HEK293 (cell line): ENCODE results near the gene CCDC150.

Source experiments
- CTCF ChIA-PET: fragments of 350-600 bp; formaldehyde crosslinking; extraction: SDS; loops from one replicate; lab custom pipeline; 2021; ENCODE audit warnings: antibody characterized with exemption; lab: Yijun Ruan, JAX
- POLR2A ChIA-PET: fragments of 300-600 bp; formaldehyde crosslinking; extraction: SDS; loops from one replicate; lab custom pipeline; 2020; ENCODE audit warnings: antibody characterized with exemption, inconsistent platforms; lab: Yijun Ruan, JAX
- H3K27ac ChIP-seq: fragments of 200-500 bp; sonication (Bioruptor generic); 2 replicates; pipeline ENCODE4 v1.5.1; 2014; ENCODE audit warnings: low read depth, low read length, control low read depth, inconsistent platforms; ENCODE audit errors: extremely low read depth
- H3K36me3 ChIP-seq, 2 experiments: fragments of 200-500 bp in 1 of 2; sonication (Bioruptor generic) in 1 of 2; 1 replicate in 1 of 2; 2 replicates in 1 of 2; pipeline ENCODE4 v1.5.1; 2014 to 2017; ENCODE audit warnings: inconsistent platforms in 2 of 2, low read length in 2 of 2; ENCODE audit not compliant: control insufficient read depth in 2 of 2, insufficient read depth in 1 of 2
- H3K4me1 ChIP-seq: fragments of 200-500 bp; sonication (Bioruptor generic); 2 replicates; pipeline ENCODE4 v1.5.1; 2014; ENCODE audit warnings: mild to moderate bottlenecking, low read length, inconsistent platforms; ENCODE audit not compliant: control insufficient read depth, insufficient read depth
- H3K4me3 ChIP-seq: 2 replicates; pipeline ENCODE4 v1.5.1; 2011; ENCODE audit warnings: low read depth, mild to moderate bottlenecking, control low read depth, low read length, moderate library complexity
- H3K9me3 ChIP-seq: fragments of 200-500 bp; sonication (Bioruptor generic); 2 replicates; pipeline ENCODE4 v1.5.1; 2014; ENCODE audit warnings: low read depth, low read length, inconsistent platforms; ENCODE audit not compliant: control insufficient read depth, insufficient read depth
- HOXD13 ChIP-seq: sonication (generic); formaldehyde crosslinking; IDR thresholded peaks from 2 replicates; pipeline ENCODE4 v1.8.0; 2022; ENCODE audit warnings: missing genetic modification reagents, borderline replicate concordance
- IKZF3 ChIP-seq: fragments of 450-650 bp; IDR thresholded peaks from 2 replicates; pipeline ENCODE4 v1.5.0; 2018; ENCODE audit warnings: missing biosample characterization, mild to moderate bottlenecking, missing genetic modification characterization, moderate library complexity
- WT1 ChIP-seq: fragments of 450-650 bp; formaldehyde crosslinking; IDR thresholded peaks from 2 replicates; pipeline ENCODE4 v1.5.1; 2016; ENCODE audit warnings: missing biosample characterization, missing genetic modification characterization
- ZBTB1 ChIP-seq: fragments of 450-650 bp; formaldehyde crosslinking; IDR thresholded peaks from 2 replicates; pipeline ENCODE4 v1.5.1; 2016; ENCODE audit warnings: missing biosample characterization, missing genetic modification characterization
- ZBTB17 ChIP-seq: fragments of 450-650 bp; formaldehyde crosslinking; IDR thresholded peaks from 2 replicates; pipeline ENCODE4 v1.5.1; 2016; ENCODE audit warnings: missing biosample characterization, missing genetic modification characterization
- ZFP69B ChIP-seq: fragments of 450-650 bp; formaldehyde crosslinking; IDR thresholded peaks from 2 replicates; pipeline ENCODE4 v1.5.1; 2016; ENCODE audit warnings: missing biosample characterization, missing genetic modification characterization
- ZNF175 ChIP-seq: fragments of 450-650 bp; formaldehyde crosslinking; IDR thresholded peaks from 2 replicates; pipeline ENCODE4 v1.5.1; 2016; ENCODE audit warnings: missing biosample characterization, missing genetic modification characterization
- ZNF23 ChIP-seq: fragments of 450-650 bp; formaldehyde crosslinking; IDR thresholded peaks from 2 replicates; pipeline ENCODE4 v1.5.1; 2016; ENCODE audit warnings: missing biosample characterization, missing genetic modification characterization, borderline replicate concordance
- ZNF302 ChIP-seq: fragments of 450-650 bp; formaldehyde crosslinking; IDR thresholded peaks from 2 replicates; pipeline ENCODE4 v1.5.1; 2016; ENCODE audit warnings: missing biosample characterization, missing genetic modification characterization, low read depth
- ZNF394 ChIP-seq: fragments of 450-650 bp; formaldehyde crosslinking; IDR thresholded peaks from 2 replicates; pipeline ENCODE4 v1.5.1; 2016; ENCODE audit warnings: missing biosample characterization, missing genetic modification characterization, mild to moderate bottlenecking, moderate library complexity, borderline replicate concordance
- ZNF433 ChIP-seq: fragments of 450-650 bp; formaldehyde crosslinking; IDR thresholded peaks from 2 replicates; pipeline ENCODE4 v1.5.1; 2016; ENCODE audit warnings: missing biosample characterization, missing genetic modification characterization, low read depth
- ZNF48 ChIP-seq: fragments of 450-650 bp; formaldehyde crosslinking; IDR thresholded peaks from 2 replicates; pipeline ENCODE4 v1.5.1; 2016; ENCODE audit warnings: missing biosample characterization, missing genetic modification characterization
- ZNF701 ChIP-seq: fragments of 450-650 bp; formaldehyde crosslinking; IDR thresholded peaks from 2 replicates; pipeline ENCODE4 v1.5.1; 2016; ENCODE audit warnings: missing biosample characterization, missing genetic modification characterization
- ZNF747 ChIP-seq: fragments of 450-650 bp; formaldehyde crosslinking; IDR thresholded peaks from 2 replicates; pipeline ENCODE4 v1.5.1; 2016; ENCODE audit warnings: missing biosample characterization, missing genetic modification characterization
- ZNF837 ChIP-seq: fragments of 450-650 bp; formaldehyde crosslinking; IDR thresholded peaks from 2 replicates; pipeline ENCODE4 v1.5.1; 2016; ENCODE audit warnings: missing biosample characterization, missing genetic modification characterization
- TF ChIP-seq, protein P1 (sequence below): fragments of 450-650 bp; formaldehyde crosslinking; IDR thresholded peaks from 2 replicates; pipeline ENCODE4 v1.5.1; 2016; ENCODE audit warnings: missing biosample characterization, missing genetic modification characterization
- TF ChIP-seq, protein P2 (sequence below): fragments of 450-650 bp; formaldehyde crosslinking; IDR thresholded peaks from 2 replicates; pipeline ENCODE4 v1.5.1; 2016; ENCODE audit warnings: missing biosample characterization, missing genetic modification characterization
- TF ChIP-seq, protein P3 (sequence below): fragments of 450-650 bp; formaldehyde crosslinking; IDR thresholded peaks from 2 replicates; pipeline ENCODE4 v1.5.1; 2016; ENCODE audit warnings: missing biosample characterization, missing genetic modification characterization
- TF ChIP-seq, protein P4 (sequence below): fragments of 450-650 bp; formaldehyde crosslinking; IDR thresholded peaks from 2 replicates; pipeline ENCODE4 v1.5.1; 2017; ENCODE audit warnings: missing biosample characterization, missing genetic modification characterization
- TF ChIP-seq, protein P5 (sequence below): fragments of 450-650 bp; formaldehyde crosslinking; IDR thresholded peaks from 2 replicates; pipeline ENCODE4 v1.5.1; 2016; ENCODE audit warnings: missing biosample characterization, missing genetic modification characterization
- TF ChIP-seq, protein P6 (sequence below): fragments of 450-650 bp; formaldehyde crosslinking; IDR thresholded peaks from 2 replicates; pipeline ENCODE4 v1.5.1; 2017; ENCODE audit warnings: missing biosample characterization, missing genetic modification characterization
- TF ChIP-seq, protein P7 (sequence below): fragments of 450-650 bp; formaldehyde crosslinking; IDR thresholded peaks from 2 replicates; pipeline ENCODE4 v1.5.1; 2016; ENCODE audit warnings: missing biosample characterization, missing genetic modification characterization

The CCDC150 gene

DNA sequence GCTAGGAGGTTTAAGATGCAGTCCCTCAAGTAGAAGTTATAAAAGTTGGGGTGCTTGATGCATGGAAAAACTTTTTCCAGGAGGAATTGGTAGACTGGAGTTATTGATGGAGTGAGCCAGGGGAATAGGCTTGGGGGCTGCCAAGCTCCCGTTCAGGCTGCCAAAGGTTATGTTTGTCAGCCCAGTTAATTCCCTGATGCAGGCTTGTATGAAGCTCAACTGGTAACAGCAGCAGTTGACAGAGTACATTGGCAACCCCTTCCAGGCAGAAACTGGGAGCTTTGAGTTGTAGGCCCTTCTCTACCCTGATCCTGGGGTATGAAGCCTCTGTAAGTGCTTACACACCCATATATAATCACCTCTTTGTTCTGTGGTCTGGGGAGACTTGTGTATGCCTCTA is 16.2 kb downstream of the CCDC150 start:
- no peak for TF ChIP-seq ZNF394 (tag by site-specific recombination)
- no peak for TF ChIP-seq ZBTB1 (tag by site-specific recombination)
- no peak for TF ChIP-seq ZNF701 (tag by site-specific recombination)
- TF ChIP-seq ZNF747 (tag by site-specific recombination), result no peak
- TF ChIP-seq WT1 (tag by site-specific recombination), result no peak
- TF ChIP-seq ZNF175 (tag by site-specific recombination), result no peak
- no peak for TF ChIP-seq ZBTB17 (tag by site-specific recombination)
- TF ChIP-seq ZNF837 (tag by site-specific recombination), result no peak
- TF ChIP-seq ZNF433, result no peak
- TF ChIP-seq, protein P1, sequence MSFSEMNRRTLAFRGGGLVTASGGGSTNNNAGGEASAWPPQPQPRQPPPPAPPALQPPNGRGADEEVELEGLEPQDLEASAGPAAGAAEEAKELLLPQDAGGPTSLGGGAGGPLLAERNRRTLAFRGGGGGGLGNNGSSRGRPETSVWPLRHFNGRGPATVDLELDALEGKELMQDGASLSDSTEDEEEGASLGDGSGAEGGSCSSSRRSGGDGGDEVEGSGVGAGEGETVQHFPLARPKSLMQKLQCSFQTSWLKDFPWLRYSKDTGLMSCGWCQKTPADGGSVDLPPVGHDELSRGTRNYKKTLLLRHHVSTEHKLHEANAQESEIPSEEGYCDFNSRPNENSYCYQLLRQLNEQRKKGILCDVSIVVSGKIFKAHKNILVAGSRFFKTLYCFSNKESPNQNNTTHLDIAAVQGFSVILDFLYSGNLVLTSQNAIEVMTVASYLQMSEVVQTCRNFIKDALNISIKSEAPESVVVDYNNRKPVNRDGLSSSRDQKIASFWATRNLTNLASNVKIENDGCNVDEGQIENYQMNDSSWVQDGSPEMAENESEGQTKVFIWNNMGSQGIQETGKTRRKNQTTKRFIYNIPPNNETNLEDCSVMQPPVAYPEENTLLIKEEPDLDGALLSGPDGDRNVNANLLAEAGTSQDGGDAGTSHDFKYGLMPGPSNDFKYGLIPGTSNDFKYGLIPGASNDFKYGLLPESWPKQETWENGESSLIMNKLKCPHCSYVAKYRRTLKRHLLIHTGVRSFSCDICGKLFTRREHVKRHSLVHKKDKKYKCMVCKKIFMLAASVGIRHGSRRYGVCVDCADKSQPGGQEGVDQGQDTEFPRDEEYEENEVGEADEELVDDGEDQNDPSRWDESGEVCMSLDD (tag by site-specific recombination), result no peak
- TF ChIP-seq ZFP69B (tag by site-specific recombination), result no peak
- TF ChIP-seq ZNF23, result no peak
- TF ChIP-seq, protein P2, sequence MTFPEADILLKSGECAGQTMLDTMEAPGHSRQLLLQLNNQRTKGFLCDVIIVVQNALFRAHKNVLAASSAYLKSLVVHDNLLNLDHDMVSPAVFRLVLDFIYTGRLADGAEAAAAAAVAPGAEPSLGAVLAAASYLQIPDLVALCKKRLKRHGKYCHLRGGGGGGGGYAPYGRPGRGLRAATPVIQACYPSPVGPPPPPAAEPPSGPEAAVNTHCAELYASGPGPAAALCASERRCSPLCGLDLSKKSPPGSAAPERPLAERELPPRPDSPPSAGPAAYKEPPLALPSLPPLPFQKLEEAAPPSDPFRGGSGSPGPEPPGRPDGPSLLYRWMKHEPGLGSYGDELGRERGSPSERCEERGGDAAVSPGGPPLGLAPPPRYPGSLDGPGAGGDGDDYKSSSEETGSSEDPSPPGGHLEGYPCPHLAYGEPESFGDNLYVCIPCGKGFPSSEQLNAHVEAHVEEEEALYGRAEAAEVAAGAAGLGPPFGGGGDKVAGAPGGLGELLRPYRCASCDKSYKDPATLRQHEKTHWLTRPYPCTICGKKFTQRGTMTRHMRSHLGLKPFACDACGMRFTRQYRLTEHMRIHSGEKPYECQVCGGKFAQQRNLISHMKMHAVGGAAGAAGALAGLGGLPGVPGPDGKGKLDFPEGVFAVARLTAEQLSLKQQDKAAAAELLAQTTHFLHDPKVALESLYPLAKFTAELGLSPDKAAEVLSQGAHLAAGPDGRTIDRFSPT (tag by site-specific recombination), result no peak
- TF ChIP-seq, all 188 proteins: peak for 0
- no peaks in the 10 kb centered on the region for H3K4me1 ChIP-seq
- H3K27ac ChIP-seq, result no peak overlapping the region
- H3K36me3 ChIP-seq, result peaks cover 18 to 83% of the 10 kb centered on the region in 2 experiments; a peak in 2 of 3 replicates
- ChIA-PET CTCF (no interaction called here), POLR2A (no interaction called here)
- H3K9me3 ChIP-seq, result no peaks in the 10 kb centered on the region
- H3K4me3 ChIP-seq, result no peak overlapping the region

DNA sequence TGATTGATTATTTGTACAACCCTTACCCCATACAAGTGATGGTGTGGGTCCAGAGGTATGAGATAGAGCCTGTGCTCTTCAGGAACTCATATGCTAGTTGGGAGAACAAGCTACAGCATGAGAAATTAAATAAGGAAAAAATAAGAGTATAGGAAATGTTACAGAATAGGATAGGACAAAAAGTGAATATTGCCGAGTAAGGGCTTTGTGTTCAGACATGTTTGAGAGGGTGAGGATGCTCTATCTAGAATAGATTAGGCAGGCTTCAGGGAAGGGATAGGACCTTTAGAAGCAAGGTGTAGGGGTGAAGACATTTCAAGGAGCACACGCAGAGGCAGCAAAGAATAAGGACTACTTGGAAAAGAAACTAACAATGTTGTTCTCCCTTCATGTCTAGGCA is 17.8 kb downstream of the CCDC150 start:
- Histone ChIP-seq H3K4me3 (no peak overlapping the region), H3K36me3 (peaks cover 19 to 73% of the 10 kb centered on the region in 2 experiments), H3K9me3 (no peaks in the 10 kb centered on the region), H3K4me1 (no peaks in the 10 kb centered on the region), H3K27ac (no peak overlapping the region)
- CTCF ChIA-PET, result no interaction called here
- POLR2A ChIA-PET, result no interaction called here
- TF ChIP-seq ZNF302 (tag by site-specific recombination) (no peak), IKZF3 (tag by site-specific recombination) (no peak), ZNF48 (tag by site-specific recombination) (no peak), HOXD13 (CRISPR knock-in tag) (no peak)
- TF ChIP-seq, protein P3, sequence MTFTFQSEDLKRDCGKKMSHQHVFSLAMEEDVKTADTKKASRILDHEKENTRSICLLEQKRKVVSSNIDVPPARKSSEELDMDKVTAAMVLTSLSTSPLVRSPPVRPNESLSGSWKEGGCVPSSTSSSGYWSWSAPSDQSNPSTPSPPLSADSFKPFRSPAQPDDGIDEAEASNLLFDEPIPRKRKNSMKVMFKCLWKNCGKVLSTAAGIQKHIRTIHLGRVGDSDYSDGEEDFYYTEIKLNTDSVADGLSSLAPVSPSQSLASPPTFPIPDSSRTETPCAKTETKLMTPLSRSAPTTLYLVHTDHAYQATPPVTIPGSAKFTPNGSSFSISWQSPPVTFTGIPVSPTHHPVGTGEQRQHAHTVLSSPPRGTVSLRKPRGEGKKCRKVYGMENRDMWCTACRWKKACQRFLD (tag by site-specific recombination), result no peak
- TF ChIP-seq, protein P4, sequence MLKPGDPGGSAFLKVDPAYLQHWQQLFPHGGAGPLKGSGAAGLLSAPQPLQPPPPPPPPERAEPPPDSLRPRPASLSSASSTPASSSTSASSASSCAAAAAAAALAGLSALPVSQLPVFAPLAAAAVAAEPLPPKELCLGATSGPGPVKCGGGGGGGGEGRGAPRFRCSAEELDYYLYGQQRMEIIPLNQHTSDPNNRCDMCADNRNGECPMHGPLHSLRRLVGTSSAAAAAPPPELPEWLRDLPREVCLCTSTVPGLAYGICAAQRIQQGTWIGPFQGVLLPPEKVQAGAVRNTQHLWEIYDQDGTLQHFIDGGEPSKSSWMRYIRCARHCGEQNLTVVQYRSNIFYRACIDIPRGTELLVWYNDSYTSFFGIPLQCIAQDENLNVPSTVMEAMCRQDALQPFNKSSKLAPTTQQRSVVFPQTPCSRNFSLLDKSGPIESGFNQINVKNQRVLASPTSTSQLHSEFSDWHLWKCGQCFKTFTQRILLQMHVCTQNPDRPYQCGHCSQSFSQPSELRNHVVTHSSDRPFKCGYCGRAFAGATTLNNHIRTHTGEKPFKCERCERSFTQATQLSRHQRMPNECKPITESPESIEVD (tag by site-specific recombination), result no peak
- TF ChIP-seq, protein P5, sequence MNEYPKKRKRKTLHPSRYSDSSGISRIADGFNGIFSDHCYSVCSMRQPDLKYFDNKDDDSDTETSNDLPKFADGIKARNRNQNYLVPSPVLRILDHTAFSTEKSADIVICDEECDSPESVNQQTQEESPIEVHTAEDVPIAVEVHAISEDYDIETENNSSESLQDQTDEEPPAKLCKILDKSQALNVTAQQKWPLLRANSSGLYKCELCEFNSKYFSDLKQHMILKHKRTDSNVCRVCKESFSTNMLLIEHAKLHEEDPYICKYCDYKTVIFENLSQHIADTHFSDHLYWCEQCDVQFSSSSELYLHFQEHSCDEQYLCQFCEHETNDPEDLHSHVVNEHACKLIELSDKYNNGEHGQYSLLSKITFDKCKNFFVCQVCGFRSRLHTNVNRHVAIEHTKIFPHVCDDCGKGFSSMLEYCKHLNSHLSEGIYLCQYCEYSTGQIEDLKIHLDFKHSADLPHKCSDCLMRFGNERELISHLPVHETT (tag by site-specific recombination), result no peak
- TF ChIP-seq, protein P6, sequence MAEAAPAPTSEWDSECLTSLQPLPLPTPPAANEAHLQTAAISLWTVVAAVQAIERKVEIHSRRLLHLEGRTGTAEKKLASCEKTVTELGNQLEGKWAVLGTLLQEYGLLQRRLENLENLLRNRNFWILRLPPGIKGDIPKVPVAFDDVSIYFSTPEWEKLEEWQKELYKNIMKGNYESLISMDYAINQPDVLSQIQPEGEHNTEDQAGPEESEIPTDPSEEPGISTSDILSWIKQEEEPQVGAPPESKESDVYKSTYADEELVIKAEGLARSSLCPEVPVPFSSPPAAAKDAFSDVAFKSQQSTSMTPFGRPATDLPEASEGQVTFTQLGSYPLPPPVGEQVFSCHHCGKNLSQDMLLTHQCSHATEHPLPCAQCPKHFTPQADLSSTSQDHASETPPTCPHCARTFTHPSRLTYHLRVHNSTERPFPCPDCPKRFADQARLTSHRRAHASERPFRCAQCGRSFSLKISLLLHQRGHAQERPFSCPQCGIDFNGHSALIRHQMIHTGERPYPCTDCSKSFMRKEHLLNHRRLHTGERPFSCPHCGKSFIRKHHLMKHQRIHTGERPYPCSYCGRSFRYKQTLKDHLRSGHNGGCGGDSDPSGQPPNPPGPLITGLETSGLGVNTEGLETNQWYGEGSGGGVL (tag by site-specific recombination), result no peak
- TF ChIP-seq, protein P7, sequence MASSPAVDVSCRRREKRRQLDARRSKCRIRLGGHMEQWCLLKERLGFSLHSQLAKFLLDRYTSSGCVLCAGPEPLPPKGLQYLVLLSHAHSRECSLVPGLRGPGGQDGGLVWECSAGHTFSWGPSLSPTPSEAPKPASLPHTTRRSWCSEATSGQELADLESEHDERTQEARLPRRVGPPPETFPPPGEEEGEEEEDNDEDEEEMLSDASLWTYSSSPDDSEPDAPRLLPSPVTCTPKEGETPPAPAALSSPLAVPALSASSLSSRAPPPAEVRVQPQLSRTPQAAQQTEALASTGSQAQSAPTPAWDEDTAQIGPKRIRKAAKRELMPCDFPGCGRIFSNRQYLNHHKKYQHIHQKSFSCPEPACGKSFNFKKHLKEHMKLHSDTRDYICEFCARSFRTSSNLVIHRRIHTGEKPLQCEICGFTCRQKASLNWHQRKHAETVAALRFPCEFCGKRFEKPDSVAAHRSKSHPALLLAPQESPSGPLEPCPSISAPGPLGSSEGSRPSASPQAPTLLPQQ (tag by site-specific recombination), result no peak
